ENCODE results near the gene MRPS10. TPM values are rescaled to one million over a fixed set of nuclear protein-coding genes. Genes with fewer than 3 reads are reported as not detected.

Gene MRPS10
- polyA plus RNA-seq, 1 of the 3 experiments (the other 2 are of a cell fraction), result 29.8 TPM

DNA sequence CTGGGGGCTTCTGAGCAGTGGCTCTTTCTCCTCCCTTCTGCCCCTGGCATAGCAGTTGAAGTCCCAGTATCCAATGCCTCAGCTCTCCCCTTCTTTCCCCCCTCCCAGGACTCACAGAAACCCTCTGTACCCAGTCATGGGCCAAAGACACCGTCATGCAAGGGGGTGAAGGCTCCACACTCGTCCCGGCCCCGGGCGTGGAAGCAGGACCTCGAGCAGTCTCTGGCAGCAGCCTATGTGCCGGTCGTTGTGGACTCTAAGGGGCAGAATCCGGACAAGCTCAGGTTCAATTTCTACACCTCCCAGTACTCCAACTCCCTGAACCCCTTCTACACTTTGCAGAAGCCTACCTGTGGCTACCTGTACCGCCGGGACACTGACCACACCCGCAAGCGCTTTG lies 54.8 kb downstream of the MRPS10 start:
- Histone ChIP-seq H2AFZ (ENCODE audit: low read depth) (no peak overlapping the region), H3K27ac (ENCODE audit: low read depth in 2 of 2, low read length in 1 of 2) (no peak overlapping the region), H3K9me2 (no peaks in the 10 kb centered on the region), H3F3A (replicated peaks; ENCODE audit: insufficient read depth) (no peaks in the 10 kb centered on the region), H3K4me3 (ENCODE audit: low read depth in 2 of 2, low read length in 1 of 2) (no peak overlapping the region), H3K4me1 (ENCODE audit: control insufficient read depth in 1 of 2, insufficient read depth in 2 of 2, low read depth in 1 of 2, low read length in 1 of 2) (peaks cover 0 to 9% of the 10 kb centered on the region in 2 experiments; a peak in 2 of 4 replicates), H4K20me1 (ENCODE audit: insufficient read depth) (no peaks in the 10 kb centered on the region), H3K9ac (no peak overlapping the region), H3K4me2 (no peak overlapping the region), H3K9me3 (no peaks in the 10 kb centered on the region), H3K79me2 (ENCODE audit: insufficient read depth) (no peaks in the 10 kb centered on the region), H3K36me3 (replicated peaks in 1 of 2; ENCODE audit: control insufficient read depth in 1 of 2, insufficient read depth in 2 of 2, low read length in 1 of 2) (no peaks in the 10 kb centered on the region), H3K27me3 (ENCODE audit: insufficient read depth) (no peaks in the 10 kb centered on the region)
- 85% methylated on average over 6 of the region's 13 CpGs for WGBS (ENCODE audit: low lambda C conversion rate)
- DNase-seq, result no peak
- POLR2A ChIA-PET, result no interaction called here
- CTCF ChIA-PET, result interaction anchor here (1.1 to 10.3 kb wide), 3 partner anchors 82 to 385 kb away, joined by 4 to 159 read pairs (median 4); no protein-coding TSS in a partner anchor
- TF ChIP-seq, protein P1, sequence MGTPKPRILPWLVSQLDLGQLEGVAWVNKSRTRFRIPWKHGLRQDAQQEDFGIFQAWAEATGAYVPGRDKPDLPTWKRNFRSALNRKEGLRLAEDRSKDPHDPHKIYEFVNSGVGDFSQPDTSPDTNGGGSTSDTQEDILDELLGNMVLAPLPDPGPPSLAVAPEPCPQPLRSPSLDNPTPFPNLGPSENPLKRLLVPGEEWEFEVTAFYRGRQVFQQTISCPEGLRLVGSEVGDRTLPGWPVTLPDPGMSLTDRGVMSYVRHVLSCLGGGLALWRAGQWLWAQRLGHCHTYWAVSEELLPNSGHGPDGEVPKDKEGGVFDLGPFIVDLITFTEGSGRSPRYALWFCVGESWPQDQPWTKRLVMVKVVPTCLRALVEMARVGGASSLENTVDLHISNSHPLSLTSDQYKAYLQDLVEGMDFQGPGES (IDR thresholded peaks at IDR 0.05; ENCODE audit: low read depth, low read length), result no peak
- TF ChIP-seq YY1 (IDR thresholded peaks at IDR 0.05; ENCODE audit: low read depth) (no peak), SMC3 (IDR thresholded peaks at IDR 0.05; ENCODE audit: low read depth, low read length) (no peak), EP300 (IDR thresholded peaks at IDR 0.05; ENCODE audit: borderline replicate concordance in 1 of 2, low read depth in 1 of 2, low read length in 1 of 2) (no peak), NRF1 (IDR thresholded peaks at IDR 0.05; ENCODE audit: low read depth, low read length) (no peak), ELF1 (IDR thresholded peaks at IDR 0.05) (no peak), CHD2 (IDR thresholded peaks at IDR 0.05; ENCODE audit: low read length, partially characterized antibody) (no peak), FOSL2 (IDR thresholded peaks at IDR 0.05; ENCODE audit: borderline replicate concordance, low read depth) (no peak), TEAD4 (IDR thresholded peaks at IDR 0.05; ENCODE audit: borderline replicate concordance, insufficient read depth) (no peak), FOXM1 (IDR thresholded peaks at IDR 0.05; ENCODE audit: low read depth) (no peak)
- TF ChIP-seq, protein P2, sequence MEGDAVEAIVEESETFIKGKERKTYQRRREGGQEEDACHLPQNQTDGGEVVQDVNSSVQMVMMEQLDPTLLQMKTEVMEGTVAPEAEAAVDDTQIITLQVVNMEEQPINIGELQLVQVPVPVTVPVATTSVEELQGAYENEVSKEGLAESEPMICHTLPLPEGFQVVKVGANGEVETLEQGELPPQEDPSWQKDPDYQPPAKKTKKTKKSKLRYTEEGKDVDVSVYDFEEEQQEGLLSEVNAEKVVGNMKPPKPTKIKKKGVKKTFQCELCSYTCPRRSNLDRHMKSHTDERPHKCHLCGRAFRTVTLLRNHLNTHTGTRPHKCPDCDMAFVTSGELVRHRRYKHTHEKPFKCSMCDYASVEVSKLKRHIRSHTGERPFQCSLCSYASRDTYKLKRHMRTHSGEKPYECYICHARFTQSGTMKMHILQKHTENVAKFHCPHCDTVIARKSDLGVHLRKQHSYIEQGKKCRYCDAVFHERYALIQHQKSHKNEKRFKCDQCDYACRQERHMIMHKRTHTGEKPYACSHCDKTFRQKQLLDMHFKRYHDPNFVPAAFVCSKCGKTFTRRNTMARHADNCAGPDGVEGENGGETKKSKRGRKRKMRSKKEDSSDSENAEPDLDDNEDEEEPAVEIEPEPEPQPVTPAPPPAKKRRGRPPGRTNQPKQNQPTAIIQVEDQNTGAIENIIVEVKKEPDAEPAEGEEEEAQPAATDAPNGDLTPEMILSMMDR (IDR thresholded peaks at IDR 0.05), result no peak
- TF ChIP-seq, protein P3, sequence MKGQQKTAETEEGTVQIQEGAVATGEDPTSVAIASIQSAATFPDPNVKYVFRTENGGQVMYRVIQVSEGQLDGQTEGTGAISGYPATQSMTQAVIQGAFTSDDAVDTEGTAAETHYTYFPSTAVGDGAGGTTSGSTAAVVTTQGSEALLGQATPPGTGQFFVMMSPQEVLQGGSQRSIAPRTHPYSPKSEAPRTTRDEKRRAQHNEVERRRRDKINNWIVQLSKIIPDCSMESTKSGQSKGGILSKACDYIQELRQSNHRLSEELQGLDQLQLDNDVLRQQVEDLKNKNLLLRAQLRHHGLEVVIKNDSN (IDR thresholded peaks at IDR 0.05; ENCODE audit: borderline replicate concordance, low read depth), result no peak

DNA sequence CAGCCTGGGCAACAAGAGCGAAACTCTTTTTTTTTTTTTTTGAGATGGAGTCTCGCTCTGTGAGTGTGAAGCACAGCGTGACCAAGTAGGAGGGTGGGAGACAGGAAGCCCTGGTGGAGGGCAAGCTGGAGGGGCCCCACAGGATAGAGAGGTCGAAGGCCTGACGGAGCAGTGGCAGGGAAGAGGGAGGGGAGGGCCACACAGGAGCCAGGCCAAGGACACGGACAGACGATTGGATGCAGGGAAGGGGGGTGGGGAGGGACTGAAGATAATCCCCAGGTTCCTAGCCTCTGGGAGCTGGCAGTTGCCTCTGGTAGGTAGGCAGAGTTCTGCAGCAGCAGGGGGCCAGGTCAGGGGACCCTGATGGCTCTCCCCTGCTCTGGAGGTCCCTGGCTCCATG lies 55.3 kb downstream of the MRPS10 start:
- Histone ChIP-seq H3K79me2 (ENCODE audit: insufficient read depth) (no peaks in the 10 kb centered on the region), H3K27ac (ENCODE audit: low read depth in 2 of 2, low read length in 1 of 2) (no peak overlapping the region), H2AFZ (ENCODE audit: low read depth) (no peak overlapping the region), H3K4me3 (ENCODE audit: low read depth in 2 of 2, low read length in 1 of 2) (no peak overlapping the region), H3F3A (replicated peaks; ENCODE audit: insufficient read depth) (no peaks in the 10 kb centered on the region), H3K4me2 (no peak overlapping the region), H4K20me1 (ENCODE audit: insufficient read depth) (no peaks in the 10 kb centered on the region), H3K9me2 (no peaks in the 10 kb centered on the region), H3K27me3 (ENCODE audit: insufficient read depth) (no peaks in the 10 kb centered on the region), H3K9ac (no peak overlapping the region), H3K36me3 (replicated peaks in 1 of 2; ENCODE audit: control insufficient read depth in 1 of 2, insufficient read depth in 2 of 2, low read length in 1 of 2) (no peaks in the 10 kb centered on the region), H3K9me3 (no peaks in the 10 kb centered on the region), H3K4me1 (ENCODE audit: control insufficient read depth in 1 of 2, insufficient read depth in 2 of 2, low read depth in 1 of 2, low read length in 1 of 2) (peaks cover 0 to 11% of the 10 kb centered on the region in 2 experiments; a peak in 2 of 4 replicates)
- no peak for DNase-seq
- TF ChIP-seq RXRA (IDR thresholded peaks at IDR 0.05; ENCODE audit: borderline replicate concordance, low read depth), result no peak
- no peak for TF ChIP-seq NFIC (IDR thresholded peaks at IDR 0.05; ENCODE audit: borderline replicate concordance)
- ChIA-PET POLR2A (no interaction called here), CTCF (interaction anchor here (1.1 to 10.3 kb wide), 3 partner anchors 82 to 385 kb away, joined by 4 to 159 read pairs (median 4); no protein-coding TSS in a partner anchor)
- WGBS (ENCODE audit: low lambda C conversion rate), result 96% methylated on average over 7 of the region's 7 CpGs

Measured in SK-N-SH (cell line).